ENCODE measurements around the gene UNCX.

UNCX gene

DNA sequence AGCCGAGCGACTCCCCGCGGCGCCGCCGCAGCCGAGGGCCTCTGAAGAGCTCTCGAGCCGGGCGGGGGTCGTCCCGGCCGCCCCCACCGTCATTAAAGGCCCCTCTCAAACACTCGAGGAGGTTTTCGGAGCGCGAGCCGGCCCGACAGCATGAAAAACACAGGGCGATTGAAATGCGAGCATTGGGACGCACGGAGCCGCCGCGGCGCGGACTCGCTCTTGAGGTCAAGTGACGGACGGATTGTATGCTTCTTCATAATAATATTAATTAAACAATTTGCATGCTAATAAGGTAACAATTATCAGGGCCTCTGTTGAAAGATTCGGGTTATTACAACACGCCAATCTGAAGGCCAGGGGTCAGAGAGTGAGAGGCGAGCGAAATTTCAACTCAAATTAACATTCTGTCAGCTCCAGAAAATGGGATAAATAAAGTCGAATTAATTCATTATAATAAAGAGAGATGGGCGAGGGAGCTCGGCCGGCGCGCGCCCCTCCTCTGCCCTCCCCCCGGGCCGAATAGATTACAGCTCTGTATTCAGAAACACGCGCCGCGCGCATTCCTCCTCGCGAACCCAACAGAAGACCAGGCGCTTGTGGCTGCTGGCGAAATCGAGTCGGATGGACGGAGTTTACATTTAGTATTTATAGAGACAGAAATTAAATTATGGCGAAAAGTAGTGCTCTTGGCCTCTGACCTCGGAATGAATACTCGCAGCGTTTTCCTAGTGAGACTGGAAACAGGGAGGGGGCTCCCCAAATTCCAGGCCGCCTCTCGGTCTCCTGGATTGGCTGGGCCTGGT is 2.1 kb upstream of the UNCX start:
- TF ChIP-seq, protein P1, sequence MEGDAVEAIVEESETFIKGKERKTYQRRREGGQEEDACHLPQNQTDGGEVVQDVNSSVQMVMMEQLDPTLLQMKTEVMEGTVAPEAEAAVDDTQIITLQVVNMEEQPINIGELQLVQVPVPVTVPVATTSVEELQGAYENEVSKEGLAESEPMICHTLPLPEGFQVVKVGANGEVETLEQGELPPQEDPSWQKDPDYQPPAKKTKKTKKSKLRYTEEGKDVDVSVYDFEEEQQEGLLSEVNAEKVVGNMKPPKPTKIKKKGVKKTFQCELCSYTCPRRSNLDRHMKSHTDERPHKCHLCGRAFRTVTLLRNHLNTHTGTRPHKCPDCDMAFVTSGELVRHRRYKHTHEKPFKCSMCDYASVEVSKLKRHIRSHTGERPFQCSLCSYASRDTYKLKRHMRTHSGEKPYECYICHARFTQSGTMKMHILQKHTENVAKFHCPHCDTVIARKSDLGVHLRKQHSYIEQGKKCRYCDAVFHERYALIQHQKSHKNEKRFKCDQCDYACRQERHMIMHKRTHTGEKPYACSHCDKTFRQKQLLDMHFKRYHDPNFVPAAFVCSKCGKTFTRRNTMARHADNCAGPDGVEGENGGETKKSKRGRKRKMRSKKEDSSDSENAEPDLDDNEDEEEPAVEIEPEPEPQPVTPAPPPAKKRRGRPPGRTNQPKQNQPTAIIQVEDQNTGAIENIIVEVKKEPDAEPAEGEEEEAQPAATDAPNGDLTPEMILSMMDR (IDR thresholded peaks at IDR 0.05; ENCODE audit: low read length, missing control alignments), result no peak
- H3K4me3 ChIP-seq (replicated peaks; ENCODE audit: low read depth, low read length), result no peak overlapping the region
- no peak for DNase-seq (ENCODE audit: low read depth)

DNA sequence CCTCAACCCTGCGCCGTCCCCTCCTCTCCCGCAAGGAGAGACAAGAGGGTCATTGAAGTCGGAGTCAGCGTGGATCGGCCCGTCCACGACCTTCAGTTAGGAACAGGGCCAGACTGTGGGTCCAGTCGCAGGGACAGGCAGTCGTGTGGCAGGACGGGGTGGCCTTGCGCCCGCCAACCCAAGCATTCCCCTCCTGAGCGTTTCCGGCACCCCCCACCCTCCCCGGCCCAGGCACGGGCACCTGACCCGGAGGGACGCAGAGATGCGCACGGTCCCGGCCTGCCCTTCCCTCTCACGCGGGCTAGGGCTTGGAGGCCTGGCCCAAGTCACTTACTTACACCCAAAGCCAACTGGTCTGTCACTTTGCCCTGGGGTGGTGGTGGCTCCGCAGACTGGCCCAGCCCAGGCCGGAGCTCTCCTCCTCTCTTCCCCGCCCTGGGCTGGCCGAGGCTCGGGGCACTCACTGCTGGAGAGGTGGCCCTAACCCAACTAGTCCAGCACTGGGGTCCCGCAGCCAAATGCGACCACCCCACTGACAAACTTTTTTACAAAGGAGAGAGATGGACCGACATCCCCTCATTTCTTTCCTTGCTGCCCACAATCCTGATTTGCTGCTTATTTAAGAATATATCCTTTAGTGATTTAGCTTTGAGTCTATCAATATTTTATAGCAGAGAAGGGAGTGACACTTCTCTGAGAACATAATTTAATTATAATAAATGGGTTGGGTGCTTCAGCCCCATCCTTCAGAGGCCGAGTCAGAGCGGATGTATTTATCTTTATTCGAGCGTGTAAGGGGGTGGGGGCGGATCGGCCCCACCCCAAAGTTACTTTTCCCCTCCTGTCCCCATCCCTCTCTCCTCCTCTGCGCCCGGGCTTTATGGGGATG is 1.2 kb upstream of the UNCX start:
- H3K4me3 ChIP-seq (replicated peaks; ENCODE audit: low read depth, low read length), result no peak overlapping the region
- no peak for DNase-seq (ENCODE audit: low read depth)
- TF ChIP-seq, protein P1 (IDR thresholded peaks at IDR 0.05; ENCODE audit: low read length, missing control alignments), result no peak

DNA sequence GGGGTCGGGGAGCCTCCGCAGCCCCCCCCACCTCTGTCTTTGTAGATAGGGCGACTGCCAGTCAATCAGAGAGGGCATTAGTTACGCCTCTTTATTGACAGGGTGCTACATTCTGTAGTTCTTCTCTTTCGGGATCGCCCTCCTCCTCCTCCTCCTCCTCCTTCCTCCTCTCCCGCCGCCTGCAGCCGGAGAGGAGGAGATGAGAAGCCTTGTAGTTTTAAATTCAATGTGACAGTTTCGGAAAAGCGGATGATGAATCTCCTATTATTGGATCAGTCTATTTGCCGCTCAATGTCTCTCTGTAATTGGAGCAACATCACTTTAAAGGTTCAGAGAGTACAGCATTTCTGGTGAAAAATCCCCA is 587 bp upstream of the UNCX start:
- H3K4me3 ChIP-seq (replicated peaks; ENCODE audit: low read depth, low read length), result no peak overlapping the region
- TF ChIP-seq, protein P1 (IDR thresholded peaks at IDR 0.05; ENCODE audit: low read length, missing control alignments), result no peak
- no peak for DNase-seq (ENCODE audit: low read depth)

DNA sequence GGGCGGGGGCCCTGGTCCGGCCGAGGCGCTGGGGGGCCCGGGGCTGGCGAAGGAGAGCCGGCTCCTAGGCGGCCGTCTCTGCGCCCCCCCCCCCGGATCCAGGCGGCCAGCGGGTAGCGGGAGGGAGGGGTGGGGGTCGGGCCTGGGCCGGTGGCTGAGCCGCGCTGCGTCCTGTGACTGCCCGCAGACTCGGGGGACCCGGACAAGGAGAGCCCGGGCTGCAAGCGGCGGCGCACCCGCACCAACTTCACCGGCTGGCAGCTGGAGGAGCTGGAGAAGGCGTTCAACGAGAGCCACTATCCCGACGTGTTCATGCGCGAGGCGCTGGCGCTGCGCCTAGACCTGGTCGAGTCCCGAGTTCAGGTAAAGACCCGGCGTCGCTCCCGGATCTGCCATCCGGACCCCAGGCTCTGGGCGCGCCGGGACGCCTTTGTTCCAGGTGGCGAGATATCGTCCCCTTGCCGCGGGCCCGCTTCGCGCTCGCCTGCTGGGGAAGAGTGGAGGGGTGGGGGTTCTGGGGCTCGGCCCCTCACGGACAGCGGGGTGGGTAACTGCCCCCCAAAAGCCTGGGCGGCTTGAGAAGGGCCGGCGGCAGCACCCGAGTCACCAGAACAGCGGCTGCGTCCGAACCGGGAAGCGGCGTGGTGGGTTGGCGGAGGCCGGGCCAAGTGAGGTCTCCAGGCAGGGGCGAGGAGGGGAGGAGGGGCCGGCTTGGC is 819 bp downstream of the UNCX start:
- no peak overlapping the region for H3K4me3 ChIP-seq (replicated peaks; ENCODE audit: low read depth, low read length)
- no peak for DNase-seq (ENCODE audit: low read depth)
- TF ChIP-seq, protein P1 (IDR thresholded peaks at IDR 0.05; ENCODE audit: low read length, missing control alignments), result no peak

DNA sequence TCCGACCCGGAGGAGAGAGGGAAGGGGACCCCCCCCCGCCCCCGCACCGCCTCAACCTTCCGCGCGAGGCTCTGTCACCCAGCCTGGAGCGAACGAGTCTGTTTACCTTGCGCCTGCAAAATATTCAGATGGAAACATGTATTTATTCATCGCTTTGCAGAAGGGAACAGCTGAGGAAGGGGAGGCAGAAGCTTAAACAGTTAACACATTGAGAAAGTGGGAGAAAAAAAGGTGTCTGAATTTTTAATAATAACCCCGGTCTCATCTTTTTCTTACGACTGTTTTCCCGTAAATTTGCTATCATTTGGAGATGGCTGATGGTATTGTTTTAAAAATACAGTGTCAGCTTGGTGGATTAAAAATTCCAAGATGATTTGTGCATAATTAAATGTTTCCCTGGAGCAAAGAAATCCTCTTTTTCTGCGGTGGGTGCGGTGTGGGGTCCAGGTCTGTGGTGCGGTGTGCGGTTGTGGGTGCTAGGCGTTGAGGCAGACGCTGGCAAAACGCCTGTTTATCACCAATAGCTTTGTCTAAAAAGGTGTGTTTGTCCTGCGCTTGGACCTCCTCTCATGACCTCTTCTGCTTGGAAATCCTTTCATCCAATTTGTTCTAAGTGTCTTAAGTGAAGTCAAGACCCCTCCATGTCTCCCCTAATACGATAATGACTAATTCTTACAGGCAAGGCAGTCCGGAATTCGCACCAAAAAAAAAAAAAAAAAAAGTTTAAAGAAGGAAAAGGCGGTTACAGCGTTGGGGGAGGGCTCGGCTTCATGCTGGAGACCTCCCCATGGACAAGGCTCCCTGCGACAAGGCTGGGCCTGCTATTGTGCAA is 1.6 kb downstream of the UNCX start:
- H3K4me3 ChIP-seq (replicated peaks; ENCODE audit: low read depth, low read length), result no peak overlapping the region
- TF ChIP-seq, protein P1 (IDR thresholded peaks at IDR 0.05; ENCODE audit: low read length, missing control alignments), result no peak
- no peak for DNase-seq (ENCODE audit: low read depth)

DNA sequence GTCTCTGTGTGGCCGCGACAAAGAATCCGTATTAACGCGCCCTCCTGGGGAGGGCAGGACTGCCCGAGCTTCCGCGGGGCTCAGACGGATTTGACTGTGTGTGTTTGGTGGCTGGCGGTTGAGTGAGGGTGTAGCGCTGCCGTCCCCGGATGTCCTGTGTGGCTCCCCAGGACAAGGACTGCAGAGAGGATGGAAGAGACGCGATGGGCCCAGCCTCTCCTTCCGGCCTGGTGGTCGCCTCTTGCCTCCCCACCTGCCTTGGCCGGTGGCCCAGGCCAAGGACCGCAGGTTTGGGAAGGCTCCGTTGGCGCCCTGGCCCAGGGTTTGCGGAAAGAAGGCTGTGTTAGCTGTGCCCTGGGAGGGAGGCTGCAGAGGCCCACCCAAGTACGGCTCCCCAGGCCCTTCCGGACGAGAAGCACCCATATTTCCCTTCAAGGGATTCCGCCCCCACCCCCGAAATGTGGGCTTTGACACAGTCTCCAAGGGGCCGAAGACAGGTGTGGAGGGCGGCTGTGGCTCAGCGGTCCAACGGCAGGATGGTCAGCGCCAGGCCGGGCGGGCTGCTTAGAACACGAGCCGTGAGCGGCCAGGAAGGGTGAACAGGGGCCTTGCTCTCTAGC is 2.3 kb downstream of the UNCX start:
- DNase-seq (ENCODE audit: low read depth), result no peak
- TF ChIP-seq, protein P1 (IDR thresholded peaks at IDR 0.05; ENCODE audit: low read length, missing control alignments), result no peak
- H3K4me3 ChIP-seq (replicated peaks; ENCODE audit: low read depth, low read length), result no peak overlapping the region
